Measurements from ENCODE around the gene MLKL. TPM values are rescaled to one million over a fixed set of nuclear protein-coding genes. Genes with fewer than 3 reads are reported as not detected.

MLKL gene
- total and polyA plus RNA-seq, 9 donors = 1.5 to 9.5 (median 2.5) TPM

DNA sequence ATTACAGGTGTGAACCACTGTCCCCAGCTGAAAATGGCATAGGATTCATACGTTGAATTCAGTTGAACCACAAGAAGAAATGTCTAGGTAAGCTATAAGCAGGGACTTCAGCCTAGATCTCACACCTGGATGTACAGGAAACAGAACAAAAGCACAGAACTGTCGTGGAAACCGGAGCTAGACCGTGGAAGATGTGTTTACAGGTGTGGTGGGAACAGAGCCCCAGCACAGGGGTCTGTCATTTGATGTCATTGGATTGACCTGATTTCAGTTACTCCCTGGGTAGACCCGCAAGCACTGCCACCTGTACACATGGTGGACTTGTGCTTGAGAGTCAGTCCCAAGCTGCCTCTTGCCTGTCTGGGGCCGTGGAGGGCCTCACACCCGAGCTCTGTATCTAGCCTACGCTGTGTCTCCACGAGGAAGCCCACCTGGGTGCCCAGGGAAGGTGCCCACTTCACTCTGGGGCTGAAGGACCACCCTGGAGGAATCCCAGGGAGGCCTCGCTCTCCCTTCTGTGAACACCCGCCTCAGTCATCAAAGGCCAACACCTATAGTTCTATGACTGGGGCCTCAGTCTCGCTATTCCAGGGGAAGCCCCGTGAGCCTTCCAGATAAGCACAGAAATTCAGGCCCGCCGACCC, 32.2 kb upstream of the MLKL start:
- intact Hi-C loops (cut with DNase I) = no loop called here
- no peaks in the 10 kb centered on the region for H3K36me3 ChIP-seq
- peaks cover 1% of the 10 kb centered on the region for H3K4me1 ChIP-seq (ENCODE audit: insufficient read depth)
- TF ChIP-seq, protein P1, sequence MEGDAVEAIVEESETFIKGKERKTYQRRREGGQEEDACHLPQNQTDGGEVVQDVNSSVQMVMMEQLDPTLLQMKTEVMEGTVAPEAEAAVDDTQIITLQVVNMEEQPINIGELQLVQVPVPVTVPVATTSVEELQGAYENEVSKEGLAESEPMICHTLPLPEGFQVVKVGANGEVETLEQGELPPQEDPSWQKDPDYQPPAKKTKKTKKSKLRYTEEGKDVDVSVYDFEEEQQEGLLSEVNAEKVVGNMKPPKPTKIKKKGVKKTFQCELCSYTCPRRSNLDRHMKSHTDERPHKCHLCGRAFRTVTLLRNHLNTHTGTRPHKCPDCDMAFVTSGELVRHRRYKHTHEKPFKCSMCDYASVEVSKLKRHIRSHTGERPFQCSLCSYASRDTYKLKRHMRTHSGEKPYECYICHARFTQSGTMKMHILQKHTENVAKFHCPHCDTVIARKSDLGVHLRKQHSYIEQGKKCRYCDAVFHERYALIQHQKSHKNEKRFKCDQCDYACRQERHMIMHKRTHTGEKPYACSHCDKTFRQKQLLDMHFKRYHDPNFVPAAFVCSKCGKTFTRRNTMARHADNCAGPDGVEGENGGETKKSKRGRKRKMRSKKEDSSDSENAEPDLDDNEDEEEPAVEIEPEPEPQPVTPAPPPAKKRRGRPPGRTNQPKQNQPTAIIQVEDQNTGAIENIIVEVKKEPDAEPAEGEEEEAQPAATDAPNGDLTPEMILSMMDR (IDR thresholded peaks at IDR 0.05) = no peak
- TF ChIP-seq POLR2A (IDR thresholded peaks at IDR 0.05) (no peak), EP300 (IDR thresholded peaks at IDR 0.05) (no peak)
- H3K27me3 ChIP-seq = no peaks in the 10 kb centered on the region
- H3K9me3 ChIP-seq = no peaks in the 10 kb centered on the region
- H3K27ac ChIP-seq = no peak overlapping the region
- H3K4me3 ChIP-seq = no peak overlapping the region
- no peak for DNase-seq
- WGBS, 3 donors = 89 to 91% (median 90%) methylated on average over 15 of the region's 15 CpGs

DNA sequence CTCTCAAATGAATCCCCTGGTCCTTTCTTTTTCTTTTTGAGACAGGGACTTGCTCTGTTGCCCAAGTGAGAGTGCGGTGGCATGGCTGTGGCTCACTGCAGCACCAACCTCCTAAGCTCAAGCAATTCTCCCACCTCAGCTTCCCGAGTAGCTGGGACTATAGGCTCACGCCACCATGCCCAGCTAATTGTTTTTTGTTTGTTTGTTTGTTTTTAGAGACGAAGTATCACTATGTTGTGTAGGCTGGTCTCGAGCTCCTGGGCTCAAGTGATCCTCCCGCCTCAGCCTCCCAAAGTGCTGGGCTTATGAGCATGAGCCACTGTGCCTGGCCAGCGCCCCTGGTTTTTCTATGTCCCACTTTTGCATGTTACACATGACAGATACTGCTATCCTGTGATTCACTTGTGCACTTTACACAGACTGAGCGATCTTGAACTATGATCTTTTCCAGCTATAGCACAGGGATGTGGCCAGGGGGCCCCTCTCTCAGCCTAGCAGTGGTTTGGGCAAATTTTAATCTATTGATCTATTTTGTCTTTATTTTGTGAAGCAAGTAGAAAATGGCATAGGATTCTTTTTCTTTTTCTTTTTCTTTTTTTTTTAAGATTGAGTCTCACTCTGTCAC, 31.3 kb upstream of the MLKL start:
- H3K27ac ChIP-seq = no peak overlapping the region
- TF ChIP-seq POLR2A (IDR thresholded peaks at IDR 0.05) (no peak), EP300 (IDR thresholded peaks at IDR 0.05) (no peak)
- H3K4me3 ChIP-seq = no peak overlapping the region
- no peak for DNase-seq
- WGBS, 3 donors = 87 to 96% (median 90%) methylated on average over 8 of the region's 8 CpGs
- H3K36me3 ChIP-seq = no peaks in the 10 kb centered on the region
- intact Hi-C loops (cut with DNase I) = no loop called here
- peaks cover 1% of the 10 kb centered on the region for H3K4me1 ChIP-seq (ENCODE audit: insufficient read depth)
- H3K9me3 ChIP-seq = no peaks in the 10 kb centered on the region
- H3K27me3 ChIP-seq = no peaks in the 10 kb centered on the region

GRCh38 chr16:74729783-74730683, 29.4 kb upstream of the MLKL start:
- no peaks in the 10 kb centered on the region for H3K9me3 ChIP-seq
- H3K36me3 ChIP-seq = no peaks in the 10 kb centered on the region
- DNase-seq = no peak
- intact Hi-C loops (cut with DNase I) = no loop called here
- 54 to 58% (median 55%) methylated on average over 11 of the region's 11 CpGs for WGBS, 3 donors
- H3K4me3 ChIP-seq = no peak overlapping the region
- H3K27ac ChIP-seq = no peak overlapping the region
- H3K4me1 ChIP-seq (ENCODE audit: insufficient read depth) = peaks cover 1% of the 10 kb centered on the region
- no peak for TF ChIP-seq POLR2A (IDR thresholded peaks at IDR 0.05)
- no peak for TF ChIP-seq EP300 (IDR thresholded peaks at IDR 0.05)
- TF ChIP-seq, protein P1 (IDR thresholded peaks at IDR 0.05) = no peak
- H3K27me3 ChIP-seq = no peaks in the 10 kb centered on the region

GRCh38 chr16:74727903-74728302, 27.2 kb upstream of the MLKL start:
- WGBS, 3 donors = 92 to 95% (median 95%) methylated on average over 4 of the region's 4 CpGs
- no peaks in the 10 kb centered on the region for H3K9me3 ChIP-seq
- intact Hi-C loops (cut with DNase I) = no loop called here
- TF ChIP-seq POLR2A (IDR thresholded peaks at IDR 0.05) (no peak), EP300 (IDR thresholded peaks at IDR 0.05) (no peak)
- TF ChIP-seq, protein P1 (IDR thresholded peaks at IDR 0.05) = no peak
- no peak for DNase-seq
- peaks cover 6% of the 10 kb centered on the region for H3K4me1 ChIP-seq (ENCODE audit: insufficient read depth)
- no peaks in the 10 kb centered on the region for H3K36me3 ChIP-seq
- no peak overlapping the region for H3K4me3 ChIP-seq
- no peaks in the 10 kb centered on the region for H3K27me3 ChIP-seq
- H3K27ac ChIP-seq = no peak overlapping the region

Measured in ovary (tissue), 9 donors.